ENCODE data around the gene PHLPP1.

PHLPP1 gene

DNA sequence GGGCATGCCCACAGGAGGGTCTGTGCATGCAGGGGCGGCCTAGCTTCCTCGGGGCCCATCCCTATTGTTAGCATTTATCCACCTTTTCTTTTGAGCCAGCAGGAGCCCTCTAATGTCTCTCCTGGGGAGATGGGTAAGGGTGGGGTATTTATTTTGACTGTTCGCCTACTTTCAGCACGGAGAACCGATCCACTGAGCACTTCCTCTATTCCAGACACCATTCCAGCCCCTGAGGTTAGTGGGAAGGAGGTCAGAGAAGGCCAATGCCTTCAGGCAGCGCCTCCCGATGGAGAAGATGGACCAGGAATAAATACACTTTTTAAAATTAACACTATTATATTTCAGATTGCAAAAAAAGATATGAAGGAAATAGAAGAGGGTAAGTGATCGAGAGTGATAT lies 276.0 kb downstream of the PHLPP1 start:
- Histone ChIP-seq H3K36me3 (ENCODE audit: control insufficient read depth in 2 of 2, insufficient read depth in 2 of 2, low read length in 2 of 2) (no peaks in the 10 kb centered on the region), H3K9ac (ENCODE audit: low read length in 2 of 2) (no peak overlapping the region), H3K9me3 (ENCODE audit: control insufficient read depth in 2 of 2, low read length in 2 of 2) (no peaks in the 10 kb centered on the region), H3K27ac (ENCODE audit: low read length) (no peak overlapping the region), H3K4me3 (ENCODE audit: low read length in 2 of 2) (no peak overlapping the region), H3K4me1 (ENCODE audit: control insufficient read depth, insufficient read depth, low read length) (peaks cover 5% of the 10 kb centered on the region), H3K27me3 (ENCODE audit: control insufficient read depth in 1 of 2, insufficient read depth in 2 of 2, low read length in 2 of 2) (peaks cover 2 to 3% of the 10 kb centered on the region in 2 donors)

- no peak overlapping the region for H3K9ac ChIP-seq (ENCODE audit: low read length in 2 of 2)
These were observed 276.6 kb downstream of the PHLPP1 start for GRCh38 chr18:62991959-62992358.

GRCh38 chr18:62992877-62993365 lies 277.6 kb downstream of the PHLPP1 start:
- Histone ChIP-seq H3K36me3 (ENCODE audit: control insufficient read depth in 2 of 2, insufficient read depth in 2 of 2, low read length in 2 of 2) (no peaks in the 10 kb centered on the region), H3K4me1 (ENCODE audit: control insufficient read depth, insufficient read depth, low read length) (peaks cover 5% of the 10 kb centered on the region), H3K9me3 (ENCODE audit: control insufficient read depth in 2 of 2, low read length in 2 of 2) (no peaks in the 10 kb centered on the region), H3K9ac (ENCODE audit: low read length in 2 of 2) (no peak overlapping the region), H3K27ac (ENCODE audit: low read length) (no peak overlapping the region), H3K27me3 (ENCODE audit: control insufficient read depth in 1 of 2, insufficient read depth in 2 of 2, low read length in 2 of 2) (peaks cover 2 to 3% of the 10 kb centered on the region in 2 donors), H3K4me3 (ENCODE audit: low read length in 2 of 2) (no peak overlapping the region)

More at GRCh38 chr18:62991959-62992358, 276.6 kb downstream of the PHLPP1 start:
- H3K4me3 ChIP-seq (ENCODE audit: low read length in 2 of 2) = no peak overlapping the region
- no peak overlapping the region for H3K27ac ChIP-seq (ENCODE audit: low read length)
- H3K4me1 ChIP-seq (ENCODE audit: control insufficient read depth, insufficient read depth, low read length) = peaks cover 5% of the 10 kb centered on the region
- H3K36me3 ChIP-seq (ENCODE audit: control insufficient read depth in 2 of 2, insufficient read depth in 2 of 2, low read length in 2 of 2) = no peaks in the 10 kb centered on the region
- no peaks in the 10 kb centered on the region for H3K9me3 ChIP-seq (ENCODE audit: control insufficient read depth in 2 of 2, low read length in 2 of 2)
- H3K27me3 ChIP-seq (ENCODE audit: control insufficient read depth in 1 of 2, insufficient read depth in 2 of 2, low read length in 2 of 2) = peaks cover 2 to 3% of the 10 kb centered on the region in 2 donors

DNA sequence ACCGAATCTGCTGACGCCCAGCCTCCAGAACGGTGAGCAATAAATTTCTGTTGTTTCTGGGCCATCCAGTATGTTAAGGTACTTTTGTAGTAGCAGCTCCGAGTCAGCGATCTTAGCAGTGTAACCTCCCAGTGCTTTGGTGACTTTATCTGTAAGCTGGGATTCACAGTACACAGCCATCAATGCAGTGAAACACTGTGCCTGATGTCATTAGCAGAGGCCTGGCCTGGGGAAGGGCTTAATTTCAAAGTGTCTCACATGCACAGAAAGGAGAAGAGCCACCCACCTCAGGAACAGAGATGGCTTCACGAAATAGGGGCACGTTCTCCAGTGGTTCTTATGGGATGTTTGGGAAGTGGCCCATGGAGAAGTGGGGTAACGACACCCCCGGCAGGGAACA lies 281.2 kb downstream of the PHLPP1 start:
- Histone ChIP-seq H3K36me3 (ENCODE audit: control insufficient read depth in 2 of 2, insufficient read depth in 2 of 2, low read length in 2 of 2) (no peaks in the 10 kb centered on the region), H3K4me1 (ENCODE audit: control insufficient read depth, insufficient read depth, low read length) (peaks cover 7% of the 10 kb centered on the region), H3K4me3 (ENCODE audit: low read length in 2 of 2) (no peak overlapping the region), H3K9me3 (ENCODE audit: control insufficient read depth in 2 of 2, low read length in 2 of 2) (no peaks in the 10 kb centered on the region), H3K27me3 (ENCODE audit: control insufficient read depth in 1 of 2, insufficient read depth in 2 of 2, low read length in 2 of 2) (peaks cover 0 to 2% of the 10 kb centered on the region in 2 donors), H3K27ac (ENCODE audit: low read length) (no peak overlapping the region), H3K9ac (ENCODE audit: low read length in 2 of 2) (no peak overlapping the region)

DNA sequence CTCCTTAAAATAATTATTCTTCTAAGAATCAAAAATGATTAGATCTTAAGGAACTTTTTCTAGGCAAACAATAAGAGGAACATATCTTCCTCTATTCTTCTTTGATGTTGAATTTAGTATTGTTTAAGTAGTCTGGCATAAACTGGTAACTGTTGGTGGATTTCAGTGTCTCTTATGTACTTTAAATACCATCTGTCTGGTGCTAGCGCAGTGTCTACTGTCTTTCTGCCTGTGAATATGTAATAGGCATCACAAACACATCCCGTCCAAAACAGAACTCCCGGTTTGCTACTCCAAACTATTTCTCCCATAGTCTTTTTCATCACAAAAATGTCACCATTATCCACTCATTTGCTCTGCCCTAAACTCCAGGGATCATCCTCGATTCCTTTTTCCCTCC lies 281.7 kb downstream of the PHLPP1 start:
- Histone ChIP-seq H3K4me1 (ENCODE audit: control insufficient read depth, insufficient read depth, low read length) (peaks cover 7% of the 10 kb centered on the region), H3K9me3 (ENCODE audit: control insufficient read depth in 2 of 2, low read length in 2 of 2) (no peaks in the 10 kb centered on the region), H3K9ac (ENCODE audit: low read length in 2 of 2) (no peak overlapping the region), H3K27me3 (ENCODE audit: control insufficient read depth in 1 of 2, insufficient read depth in 2 of 2, low read length in 2 of 2) (peaks cover 0 to 2% of the 10 kb centered on the region in 2 donors), H3K36me3 (ENCODE audit: control insufficient read depth in 2 of 2, insufficient read depth in 2 of 2, low read length in 2 of 2) (no peaks in the 10 kb centered on the region), H3K4me3 (ENCODE audit: low read length in 2 of 2) (no peak overlapping the region), H3K27ac (ENCODE audit: low read length) (no peak overlapping the region)

- H3K4me1 ChIP-seq (ENCODE audit: control insufficient read depth, insufficient read depth, low read length) = peaks cover 7% of the 10 kb centered on the region
- H3K27me3 ChIP-seq (ENCODE audit: control insufficient read depth in 1 of 2, insufficient read depth in 2 of 2, low read length in 2 of 2) = peaks cover 0 to 2% of the 10 kb centered on the region in 2 donors
- no peak overlapping the region for H3K9ac ChIP-seq (ENCODE audit: low read length in 2 of 2)
- H3K9me3 ChIP-seq (ENCODE audit: control insufficient read depth in 2 of 2, low read length in 2 of 2) = no peaks in the 10 kb centered on the region
- no peak overlapping the region for H3K27ac ChIP-seq (ENCODE audit: low read length)
- no peaks in the 10 kb centered on the region for H3K36me3 ChIP-seq (ENCODE audit: control insufficient read depth in 2 of 2, insufficient read depth in 2 of 2, low read length in 2 of 2)
- H3K4me3 ChIP-seq (ENCODE audit: low read length in 2 of 2) = no peak overlapping the region
These were observed 283.1 kb downstream of the PHLPP1 start for GRCh38 chr18:62998443-62998842.

DNA sequence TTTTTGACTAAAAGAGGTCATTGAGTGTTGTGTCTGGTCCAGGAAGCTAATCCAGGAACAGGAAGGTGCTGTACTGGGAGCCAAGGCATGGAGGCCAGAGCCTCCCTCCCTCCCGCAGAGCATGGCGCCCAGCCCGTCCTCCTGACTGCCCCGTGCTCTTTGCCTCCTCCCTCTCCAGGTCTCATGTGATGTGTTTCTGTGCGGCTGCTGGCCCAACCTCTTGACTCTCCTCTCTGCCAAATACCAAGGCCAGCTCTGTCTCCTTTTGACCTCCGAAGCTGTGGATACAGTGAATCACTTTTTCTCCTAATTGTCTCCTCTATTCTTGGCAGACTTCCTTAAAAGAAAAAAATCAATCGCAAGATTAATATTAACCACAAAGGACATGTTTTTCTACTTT lies 284.1 kb downstream of the PHLPP1 start:
- Histone ChIP-seq H3K9ac (ENCODE audit: low read length in 2 of 2) (no peak overlapping the region), H3K4me1 (ENCODE audit: control insufficient read depth, insufficient read depth, low read length) (peaks cover 7% of the 10 kb centered on the region), H3K27me3 (ENCODE audit: control insufficient read depth in 1 of 2, insufficient read depth in 2 of 2, low read length in 2 of 2) (no peaks in the 10 kb centered on the region), H3K4me3 (ENCODE audit: low read length in 2 of 2) (no peak overlapping the region), H3K36me3 (ENCODE audit: control insufficient read depth in 2 of 2, insufficient read depth in 2 of 2, low read length in 2 of 2) (no peaks in the 10 kb centered on the region), H3K27ac (ENCODE audit: low read length) (no peak overlapping the region), H3K9me3 (ENCODE audit: control insufficient read depth in 2 of 2, low read length in 2 of 2) (no peaks in the 10 kb centered on the region)

DNA sequence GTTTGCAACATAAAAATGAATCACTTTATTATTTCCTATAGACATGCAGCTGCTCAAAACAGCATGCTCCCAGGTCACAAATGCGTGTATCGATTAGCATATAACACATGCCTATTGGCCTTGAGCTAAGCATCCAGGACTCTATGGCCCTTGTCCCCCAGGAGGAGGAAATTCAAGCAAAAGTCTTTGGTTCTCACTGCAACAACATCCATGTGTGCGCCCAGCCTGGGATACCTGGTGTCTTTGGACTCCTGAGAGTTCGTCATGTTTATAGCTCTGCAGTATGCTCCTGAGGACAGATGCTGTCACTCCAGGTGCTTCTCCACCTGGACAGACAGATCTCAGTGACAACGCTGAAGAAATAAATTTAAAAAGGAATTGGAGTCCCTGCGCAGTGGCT lies 284.6 kb downstream of the PHLPP1 start:
- Histone ChIP-seq H3K9ac (ENCODE audit: low read length in 2 of 2) (no peak overlapping the region), H3K27me3 (ENCODE audit: control insufficient read depth in 1 of 2, insufficient read depth in 2 of 2, low read length in 2 of 2) (no peaks in the 10 kb centered on the region), H3K4me3 (ENCODE audit: low read length in 2 of 2) (no peak overlapping the region), H3K36me3 (ENCODE audit: control insufficient read depth in 2 of 2, insufficient read depth in 2 of 2, low read length in 2 of 2) (no peaks in the 10 kb centered on the region), H3K27ac (ENCODE audit: low read length) (no peak overlapping the region), H3K9me3 (ENCODE audit: control insufficient read depth in 2 of 2, low read length in 2 of 2) (no peaks in the 10 kb centered on the region), H3K4me1 (ENCODE audit: control insufficient read depth, insufficient read depth, low read length) (peaks cover 7% of the 10 kb centered on the region)

GRCh38 chr18:63000839-63001238 lies 285.5 kb downstream of the PHLPP1 start:
- no peaks in the 10 kb centered on the region for H3K36me3 ChIP-seq (ENCODE audit: control insufficient read depth in 2 of 2, insufficient read depth in 2 of 2, low read length in 2 of 2)
- no peaks in the 10 kb centered on the region for H3K27me3 ChIP-seq (ENCODE audit: control insufficient read depth in 1 of 2, insufficient read depth in 2 of 2, low read length in 2 of 2)
- H3K4me3 ChIP-seq (ENCODE audit: low read length in 2 of 2) = no peak overlapping the region
- no peaks in the 10 kb centered on the region for H3K9me3 ChIP-seq (ENCODE audit: control insufficient read depth in 2 of 2, low read length in 2 of 2)
- H3K27ac ChIP-seq (ENCODE audit: low read length) = no peak overlapping the region
- peaks cover 7% of the 10 kb centered on the region for H3K4me1 ChIP-seq (ENCODE audit: control insufficient read depth, insufficient read depth, low read length)
- H3K9ac ChIP-seq (ENCODE audit: low read length in 2 of 2) = no peak overlapping the region

GRCh38 chr18:63001861-63002260 lies 286.5 kb downstream of the PHLPP1 start:
- Histone ChIP-seq H3K9ac (ENCODE audit: low read length in 2 of 2) (no peak overlapping the region), H3K27me3 (ENCODE audit: control insufficient read depth in 1 of 2, insufficient read depth in 2 of 2, low read length in 2 of 2) (no peaks in the 10 kb centered on the region), H3K4me1 (ENCODE audit: control insufficient read depth, insufficient read depth, low read length) (peaks cover 7% of the 10 kb centered on the region), H3K9me3 (ENCODE audit: control insufficient read depth in 2 of 2, low read length in 2 of 2) (no peaks in the 10 kb centered on the region), H3K36me3 (ENCODE audit: control insufficient read depth in 2 of 2, insufficient read depth in 2 of 2, low read length in 2 of 2) (no peaks in the 10 kb centered on the region), H3K27ac (ENCODE audit: low read length) (no peak overlapping the region), H3K4me3 (ENCODE audit: low read length in 2 of 2) (no peak overlapping the region)

DNA sequence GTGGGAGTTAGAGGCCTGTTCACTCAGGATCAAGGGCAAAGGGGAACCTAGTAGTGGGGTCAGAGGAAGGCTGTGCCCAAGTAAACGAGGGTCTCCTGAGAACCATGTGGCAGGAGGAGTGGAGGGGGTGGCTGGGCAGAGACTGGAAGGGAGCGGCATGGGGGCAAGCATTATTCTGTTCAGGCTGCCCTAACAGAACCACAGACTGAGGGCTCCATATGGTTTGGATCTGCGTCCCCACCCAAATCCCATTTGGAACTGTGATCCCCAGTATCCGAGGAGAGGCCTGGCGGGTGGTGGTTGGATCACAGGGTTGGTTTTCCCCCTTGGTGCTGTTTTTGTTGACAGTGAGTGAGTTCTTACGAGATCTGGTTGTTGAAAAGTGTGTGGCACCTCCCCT lies 287.0 kb downstream of the PHLPP1 start:
- no peaks in the 10 kb centered on the region for H3K9me3 ChIP-seq (ENCODE audit: control insufficient read depth in 2 of 2, low read length in 2 of 2)
- no peak overlapping the region for H3K9ac ChIP-seq (ENCODE audit: low read length in 2 of 2)
- no peaks in the 10 kb centered on the region for H3K36me3 ChIP-seq (ENCODE audit: control insufficient read depth in 2 of 2, insufficient read depth in 2 of 2, low read length in 2 of 2)
- no peaks in the 10 kb centered on the region for H3K27me3 ChIP-seq (ENCODE audit: control insufficient read depth in 1 of 2, insufficient read depth in 2 of 2, low read length in 2 of 2)
- H3K4me1 ChIP-seq (ENCODE audit: control insufficient read depth, insufficient read depth, low read length) = peaks cover 7% of the 10 kb centered on the region
- H3K4me3 ChIP-seq (ENCODE audit: low read length in 2 of 2) = no peak overlapping the region
- H3K27ac ChIP-seq (ENCODE audit: low read length) = no peak overlapping the region
